C4-2B (cell line): ENCODE results near the gene PRKG1.

Experiments used
- H3K27ac ChIP-seq: fragments of 450-650 bp; 2 replicates; pipeline ENCODE4 v1.5.1; 2017
- CTCF ChIP-seq: fragments of 450-650 bp; conservative IDR thresholded peaks from 2 replicates; pipeline ENCODE4 v1.5.1; 2017; ENCODE audit warnings: mild to moderate bottlenecking
- ZFX ChIP-seq: fragments of 450-650 bp; IDR thresholded peaks from 2 replicates; pipeline ENCODE4 v1.6.1; 2017

PRKG1 gene

GRCh38 chr10:51789118-51789517 lies 714.8 kb downstream of the PRKG1 start:
- no peak for TF ChIP-seq CTCF
- TF ChIP-seq ZFX, result no peak
- H3K27ac ChIP-seq, result no peak overlapping the region

GRCh38 chr10:51789903-51790302 lies 715.6 kb downstream of the PRKG1 start:
- no peak for TF ChIP-seq ZFX
- no peak for TF ChIP-seq CTCF
- no peak overlapping the region for H3K27ac ChIP-seq

DNA sequence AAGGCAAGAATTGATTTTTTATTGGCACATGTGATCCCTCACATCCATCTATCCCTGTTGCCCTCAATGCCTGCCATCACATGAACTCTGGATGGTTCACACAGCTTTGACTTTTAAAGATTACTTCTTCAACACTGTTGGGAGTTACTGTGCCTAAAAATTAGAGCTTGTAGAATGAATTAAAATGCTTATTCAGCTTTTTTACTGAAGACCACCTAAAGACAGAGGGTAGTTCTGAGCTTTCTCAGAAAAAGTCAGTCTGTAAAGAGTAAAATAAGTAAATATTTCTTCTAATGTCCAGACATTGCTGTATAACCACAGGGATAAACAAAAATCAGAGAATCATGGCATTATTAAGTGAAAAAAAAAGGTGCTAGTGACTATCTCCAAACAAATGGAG lies 718.4 kb downstream of the PRKG1 start:
- H3K27ac ChIP-seq, result no peak overlapping the region
- TF ChIP-seq ZFX (no peak), CTCF (no peak)

- no peak for TF ChIP-seq ZFX
- no peak for TF ChIP-seq CTCF
These were observed 725.8 kb downstream of the PRKG1 start for GRCh38 chr10:51800121-51800520.

GRCh38 chr10:51800725-51801424 lies 726.6 kb downstream of the PRKG1 start:
- no peak overlapping the region for H3K27ac ChIP-seq
- no peak for TF ChIP-seq ZFX
- no peak for TF ChIP-seq CTCF

More at GRCh38 chr10:51800121-51800520, 725.8 kb downstream of the PRKG1 start:
- H3K27ac ChIP-seq, result no peak overlapping the region

DNA sequence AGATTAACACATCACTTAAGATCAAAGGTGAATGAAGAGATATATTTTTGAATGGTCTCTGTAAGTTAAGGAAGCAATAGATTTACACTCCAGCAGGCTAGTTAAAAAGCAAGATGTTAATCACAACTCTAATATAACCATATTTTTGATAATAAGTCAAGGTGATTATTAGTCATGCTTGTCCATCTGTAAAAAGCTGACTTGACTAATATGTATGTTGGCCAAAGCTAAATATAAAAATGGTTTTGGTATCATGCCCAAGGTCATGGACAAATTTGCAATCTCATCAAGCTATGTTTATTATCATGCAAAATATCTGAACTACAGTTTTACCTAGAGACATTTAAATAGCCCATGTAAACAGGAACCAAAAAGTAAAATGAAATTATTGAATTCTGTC lies 727.7 kb downstream of the PRKG1 start:
- TF ChIP-seq CTCF (no peak), ZFX (no peak)
- no peak overlapping the region for H3K27ac ChIP-seq

DNA sequence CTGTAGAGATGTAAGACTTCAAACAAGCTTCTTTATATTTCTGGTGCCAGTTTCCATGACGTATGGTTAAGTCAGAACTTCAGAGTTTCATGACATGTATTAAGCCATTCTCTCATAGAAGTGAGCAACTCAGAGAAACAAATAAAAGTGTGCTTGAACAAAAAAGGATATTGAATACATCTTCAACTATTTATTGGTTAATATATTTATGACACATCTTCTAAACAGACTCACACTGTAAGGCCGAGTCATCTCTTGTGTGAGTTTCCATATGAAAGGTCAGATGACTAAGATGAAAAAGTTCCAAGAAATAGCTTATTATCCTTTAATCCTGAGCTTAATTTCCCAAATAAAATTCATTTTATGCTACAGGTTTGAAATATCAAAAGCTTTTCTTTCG lies 730.6 kb downstream of the PRKG1 start:
- H3K27ac ChIP-seq, result no peak overlapping the region

More for the DNA sequence above, 730.6 kb downstream of the PRKG1 start:
- TF ChIP-seq CTCF (no peak), ZFX (no peak)
